Measurements from ENCODE around the gene GRIK4.

The GRIK4 gene

DNA sequence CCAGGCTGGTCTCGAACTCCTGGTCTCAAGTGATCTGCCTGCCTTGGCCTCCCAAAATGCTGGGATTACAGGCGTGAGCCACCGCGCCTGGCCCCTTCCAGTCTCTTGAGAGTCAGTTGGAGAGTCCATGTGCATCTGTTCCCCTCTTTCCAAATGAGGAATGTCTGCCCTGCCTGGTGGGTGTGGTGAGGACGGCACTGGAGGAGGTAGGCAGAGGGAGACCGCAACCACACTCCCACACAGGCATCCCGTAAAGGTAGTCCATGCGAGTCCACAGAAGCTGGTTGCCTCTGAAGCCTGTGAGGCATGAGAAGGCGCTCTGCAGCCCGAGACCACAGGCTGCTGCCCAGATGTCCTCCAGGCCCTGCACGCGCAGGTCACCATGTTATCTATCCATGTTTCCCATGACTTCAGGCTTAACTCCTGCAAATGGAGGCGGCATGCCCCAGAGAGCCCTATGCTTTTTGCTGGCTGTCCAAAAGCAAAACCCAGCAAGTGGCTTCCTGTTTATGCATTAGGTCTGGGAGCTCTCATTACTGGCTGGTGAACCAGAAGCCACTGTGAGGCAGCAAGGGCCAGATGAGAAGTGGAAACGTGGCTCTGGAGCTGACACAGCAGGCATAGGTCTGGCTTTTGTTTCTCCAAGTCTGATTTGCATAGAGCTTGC is 43.4 kb downstream of the GRIK4 start:
- Histone ChIP-seq H3K4me3 (no peak overlapping the region), H3K36me3 (replicated peaks) (no peaks in the 10 kb centered on the region), H3K9me3 (no peaks in the 10 kb centered on the region), H3K4me1 (no peaks in the 10 kb centered on the region), H3K27me3 (ENCODE audit: low read depth) (no peaks in the 10 kb centered on the region)
- in situ Hi-C loops (cut with MboI; ENCODE audit: low sequenced_read_pairs) = no loop called here
- no peak for DNase-seq (ENCODE audit: low spot score in 2 of 2)

DNA sequence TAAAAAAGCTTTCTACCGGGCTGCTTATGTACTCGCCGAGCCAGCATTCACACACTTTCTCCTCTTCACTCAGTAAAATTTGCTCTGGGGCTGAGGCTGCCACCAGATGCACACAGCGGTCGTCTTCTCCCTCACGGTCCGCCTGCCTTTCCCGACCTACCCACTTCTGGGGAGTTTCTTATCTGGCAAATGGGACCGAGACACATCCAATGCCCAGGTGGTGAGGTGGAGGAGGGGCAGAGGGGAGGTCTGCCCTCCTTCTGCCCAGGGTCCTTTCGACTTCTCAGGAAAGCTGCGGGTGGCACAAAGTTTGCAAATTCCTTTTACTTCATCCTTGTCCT is 43.9 kb downstream of the GRIK4 start:
- Histone ChIP-seq H3K27me3 (ENCODE audit: low read depth) (no peaks in the 10 kb centered on the region), H3K9me3 (no peaks in the 10 kb centered on the region), H3K4me1 (no peaks in the 10 kb centered on the region), H3K36me3 (replicated peaks) (no peaks in the 10 kb centered on the region), H3K4me3 (no peak overlapping the region)
- DNase-seq (ENCODE audit: low spot score in 2 of 2) = no peak
- in situ Hi-C loops (cut with MboI; ENCODE audit: low sequenced_read_pairs) = no loop called here

GRCh38 chr11:120556797-120557196 is 45.2 kb downstream of the GRIK4 start:
- Histone ChIP-seq H3K36me3 (replicated peaks) (no peaks in the 10 kb centered on the region), H3K4me1 (no peaks in the 10 kb centered on the region), H3K9me3 (no peaks in the 10 kb centered on the region), H3K4me3 (no peak overlapping the region), H3K27me3 (ENCODE audit: low read depth) (no peaks in the 10 kb centered on the region)
- in situ Hi-C loops (cut with MboI; ENCODE audit: low sequenced_read_pairs) = no loop called here
- DNase-seq (ENCODE audit: low spot score in 2 of 2) = no peak

GRCh38 chr11:120558744-120559431 is 47.3 kb downstream of the GRIK4 start:
- in situ Hi-C loops (cut with MboI; ENCODE audit: low sequenced_read_pairs) = no loop called here
- Histone ChIP-seq H3K4me1 (no peaks in the 10 kb centered on the region), H3K36me3 (replicated peaks) (no peaks in the 10 kb centered on the region), H3K9me3 (no peaks in the 10 kb centered on the region), H3K4me3 (no peak overlapping the region), H3K27me3 (ENCODE audit: low read depth) (no peaks in the 10 kb centered on the region)
- no peak for DNase-seq (ENCODE audit: low spot score in 2 of 2)

- in situ Hi-C loops (cut with MboI; ENCODE audit: low sequenced_read_pairs) = no loop called here
- Histone ChIP-seq H3K4me1 (no peaks in the 10 kb centered on the region), H3K4me3 (no peak overlapping the region), H3K36me3 (replicated peaks) (no peaks in the 10 kb centered on the region), H3K9me3 (no peaks in the 10 kb centered on the region), H3K27me3 (ENCODE audit: low read depth) (no peaks in the 10 kb centered on the region)
- no peak for DNase-seq (ENCODE audit: low spot score in 2 of 2)
These were observed 49.7 kb downstream of the GRIK4 start for GRCh38 chr11:120561286-120561685.

DNA sequence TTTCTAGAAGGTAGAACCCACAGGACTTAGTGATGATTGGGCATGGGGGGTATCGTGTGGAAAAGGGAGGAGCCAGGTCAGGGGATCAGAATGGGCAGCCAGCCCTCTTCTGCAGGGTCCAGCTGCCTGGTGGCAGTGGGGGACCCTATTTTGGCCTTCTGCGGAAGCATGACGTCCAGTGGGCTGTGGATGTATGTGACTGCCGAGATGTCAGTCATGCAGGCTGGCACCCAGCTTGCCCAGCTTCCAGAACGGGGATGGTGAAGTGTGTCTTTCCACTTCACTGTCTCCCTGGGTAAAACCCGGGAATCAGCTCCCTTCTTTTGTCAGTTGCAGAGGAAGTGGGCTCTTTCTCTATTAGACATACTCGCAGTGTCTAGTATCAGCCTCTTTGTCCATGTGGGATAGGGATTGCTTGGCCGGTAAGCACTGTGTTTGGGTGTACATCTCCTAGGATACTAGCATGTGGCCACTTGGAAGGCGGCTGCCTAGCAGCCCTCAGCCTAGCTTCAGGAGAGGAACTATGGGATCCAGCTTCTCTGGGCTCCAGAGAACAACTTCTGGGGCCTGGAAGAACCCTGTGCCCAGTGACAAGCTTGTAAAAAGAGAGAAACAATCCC is 51.4 kb downstream of the GRIK4 start:
- Histone ChIP-seq H3K36me3 (replicated peaks) (no peaks in the 10 kb centered on the region), H3K4me1 (no peaks in the 10 kb centered on the region), H3K27me3 (ENCODE audit: low read depth) (no peaks in the 10 kb centered on the region), H3K9me3 (no peaks in the 10 kb centered on the region), H3K4me3 (no peak overlapping the region)
- in situ Hi-C loops (cut with MboI; ENCODE audit: low sequenced_read_pairs) = no loop called here
- DNase-seq (ENCODE audit: low spot score in 2 of 2) = no peak

GRCh38 chr11:120563703-120564572 is 52.4 kb downstream of the GRIK4 start:
- H3K27me3 ChIP-seq (ENCODE audit: low read depth) = no peaks in the 10 kb centered on the region
- H3K9me3 ChIP-seq = no peaks in the 10 kb centered on the region
- no peak overlapping the region for H3K4me3 ChIP-seq
- in situ Hi-C loops (cut with MboI; ENCODE audit: low sequenced_read_pairs) = no loop called here
- H3K4me1 ChIP-seq = no peaks in the 10 kb centered on the region
- no peak for DNase-seq (ENCODE audit: low spot score in 2 of 2)
- no peaks in the 10 kb centered on the region for H3K36me3 ChIP-seq (replicated peaks)

GRCh38 chr11:120564573-120565311 is 53.2 kb downstream of the GRIK4 start:
- Histone ChIP-seq H3K4me1 (peaks cover 4% of the 10 kb centered on the region), H3K9me3 (no peaks in the 10 kb centered on the region), H3K4me3 (no peak overlapping the region), H3K36me3 (replicated peaks) (no peaks in the 10 kb centered on the region), H3K27me3 (ENCODE audit: low read depth) (no peaks in the 10 kb centered on the region)
- in situ Hi-C loops (cut with MboI; ENCODE audit: low sequenced_read_pairs) = no loop called here
- no peak for DNase-seq (ENCODE audit: low spot score in 2 of 2)

DNA sequence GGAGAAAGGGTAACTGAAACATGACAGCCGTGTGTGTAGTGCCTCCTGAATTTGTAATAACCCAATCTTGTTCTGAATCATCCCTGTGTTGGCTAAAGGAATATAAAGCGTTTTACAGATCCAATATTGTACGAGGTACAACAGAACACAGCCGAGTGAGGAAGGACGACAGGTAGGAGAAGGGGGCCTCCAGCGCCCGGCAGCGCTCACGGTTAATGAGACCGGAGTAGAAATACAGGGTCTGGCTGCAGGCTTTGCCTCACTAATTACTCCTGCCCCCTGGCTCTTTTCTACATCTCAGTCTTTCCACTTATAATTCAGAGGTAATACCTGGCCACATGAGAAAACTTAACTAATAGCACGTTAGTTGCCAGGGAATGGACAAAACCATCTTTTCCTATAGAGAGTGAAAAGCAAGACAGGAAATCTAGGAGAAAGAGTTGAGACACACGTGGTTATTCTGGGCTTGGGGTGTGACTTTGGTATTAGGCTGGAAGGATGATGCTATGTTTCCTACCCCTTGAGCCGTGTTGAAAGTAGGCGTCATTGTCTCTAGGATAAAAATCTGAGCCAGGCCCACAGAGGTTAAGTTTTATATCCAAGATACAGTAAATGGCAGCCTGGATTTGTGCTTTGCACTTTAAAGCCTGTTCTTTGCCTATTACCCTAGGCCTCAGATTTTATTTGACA is 54.1 kb downstream of the GRIK4 start:
- in situ Hi-C loops (cut with MboI; ENCODE audit: low sequenced_read_pairs) = no loop called here
- no peaks in the 10 kb centered on the region for H3K9me3 ChIP-seq
- no peaks in the 10 kb centered on the region for H3K36me3 ChIP-seq (replicated peaks)
- no peak overlapping the region for H3K4me3 ChIP-seq
- H3K27me3 ChIP-seq (ENCODE audit: low read depth) = no peaks in the 10 kb centered on the region
- no peak for DNase-seq (ENCODE audit: low spot score in 2 of 2)
- peaks cover 9% of the 10 kb centered on the region for H3K4me1 ChIP-seq

DNA sequence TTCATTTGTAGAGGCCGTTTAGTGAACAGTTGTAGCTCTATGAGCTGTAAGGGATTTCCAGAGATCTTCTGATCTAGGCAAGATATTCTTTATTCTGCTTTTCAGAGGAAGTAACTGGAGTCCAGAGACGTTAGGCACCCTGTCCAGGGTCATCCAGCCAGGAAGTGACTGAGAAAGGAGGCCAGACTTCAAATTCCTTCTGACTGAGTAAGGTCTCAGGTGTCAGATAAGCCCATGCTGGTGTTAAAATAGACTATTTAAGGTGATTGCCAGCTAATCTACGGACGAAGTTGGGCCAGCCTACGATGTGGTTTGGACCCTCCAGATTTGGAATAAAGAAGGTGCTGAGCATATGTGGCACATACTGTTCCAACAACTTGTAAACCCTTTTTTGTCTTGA is 54.6 kb downstream of the GRIK4 start:
- in situ Hi-C loops (cut with MboI; ENCODE audit: low sequenced_read_pairs) = no loop called here

GRCh38 chr11:120568572-120569307 is 57.2 kb downstream of the GRIK4 start:
- in situ Hi-C loops (cut with MboI; ENCODE audit: low sequenced_read_pairs) = no loop called here
- H3K36me3 ChIP-seq (replicated peaks) = no peaks in the 10 kb centered on the region
- H3K4me3 ChIP-seq = no peak overlapping the region
- H3K27me3 ChIP-seq (ENCODE audit: low read depth) = no peaks in the 10 kb centered on the region
- DNase-seq (ENCODE audit: low spot score in 2 of 2) = no peak
- H3K9me3 ChIP-seq = no peaks in the 10 kb centered on the region
- peaks cover 9% of the 10 kb centered on the region for H3K4me1 ChIP-seq

More for the DNA sequence above, 54.6 kb downstream of the GRIK4 start:
- DNase-seq (ENCODE audit: low spot score in 2 of 2) = no peak
- Histone ChIP-seq H3K27me3 (ENCODE audit: low read depth) (no peaks in the 10 kb centered on the region), H3K4me3 (no peak overlapping the region), H3K36me3 (replicated peaks) (no peaks in the 10 kb centered on the region), H3K9me3 (no peaks in the 10 kb centered on the region), H3K4me1 (peaks cover 9% of the 10 kb centered on the region)

GRCh38 chr11:120569861-120570260 is 58.3 kb downstream of the GRIK4 start:
- DNase-seq (ENCODE audit: low spot score in 2 of 2) = peak; percentile 43 to 65
- H3K9me3 ChIP-seq = no peaks in the 10 kb centered on the region
- in situ Hi-C loops (cut with MboI; ENCODE audit: low sequenced_read_pairs) = no loop called here

More at GRCh38 chr11:120569861-120570260, 58.3 kb downstream of the GRIK4 start:
- H3K4me3 ChIP-seq = no peak overlapping the region
- no peaks in the 10 kb centered on the region for H3K36me3 ChIP-seq (replicated peaks)
- H3K4me1 ChIP-seq = peaks cover 9% of the 10 kb centered on the region
- no peaks in the 10 kb centered on the region for H3K27me3 ChIP-seq (ENCODE audit: low read depth)
